D721Med (cell line): ENCODE data around the gene SPINK4.
A peak's percentile ranks its signal among the peaks of the same experiment; 100 is the strongest.

Source experiments
- DNase-seq: peaks from one replicate; pipeline ENCODE4 v3.0.0; 2011; ENCODE audit warnings: low spot score; ENCODE audit not compliant: insufficient read length
- FAIRE-seq: peaks from 2 replicates; lab custom pipeline; 2011; peaks lifted over from hg19 to GRCh38; lab: Jason Lieb, UNC
- TF ChIP-seq, protein P1 (sequence below): IDR thresholded peaks from 2 replicates; pipeline ENCODE4 v1.5.1; 2012; ENCODE audit warnings: mild to moderate bottlenecking, control low read depth; ENCODE audit not compliant: insufficient read depth; ENCODE audit errors: missing control alignments

SPINK4 gene

GRCh38 chr9:33287087-33287490, 47.1 kb downstream of the SPINK4 start:
- FAIRE-seq: no peak
- TF ChIP-seq, protein P1, sequence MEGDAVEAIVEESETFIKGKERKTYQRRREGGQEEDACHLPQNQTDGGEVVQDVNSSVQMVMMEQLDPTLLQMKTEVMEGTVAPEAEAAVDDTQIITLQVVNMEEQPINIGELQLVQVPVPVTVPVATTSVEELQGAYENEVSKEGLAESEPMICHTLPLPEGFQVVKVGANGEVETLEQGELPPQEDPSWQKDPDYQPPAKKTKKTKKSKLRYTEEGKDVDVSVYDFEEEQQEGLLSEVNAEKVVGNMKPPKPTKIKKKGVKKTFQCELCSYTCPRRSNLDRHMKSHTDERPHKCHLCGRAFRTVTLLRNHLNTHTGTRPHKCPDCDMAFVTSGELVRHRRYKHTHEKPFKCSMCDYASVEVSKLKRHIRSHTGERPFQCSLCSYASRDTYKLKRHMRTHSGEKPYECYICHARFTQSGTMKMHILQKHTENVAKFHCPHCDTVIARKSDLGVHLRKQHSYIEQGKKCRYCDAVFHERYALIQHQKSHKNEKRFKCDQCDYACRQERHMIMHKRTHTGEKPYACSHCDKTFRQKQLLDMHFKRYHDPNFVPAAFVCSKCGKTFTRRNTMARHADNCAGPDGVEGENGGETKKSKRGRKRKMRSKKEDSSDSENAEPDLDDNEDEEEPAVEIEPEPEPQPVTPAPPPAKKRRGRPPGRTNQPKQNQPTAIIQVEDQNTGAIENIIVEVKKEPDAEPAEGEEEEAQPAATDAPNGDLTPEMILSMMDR: peak; percentile 81

DNA sequence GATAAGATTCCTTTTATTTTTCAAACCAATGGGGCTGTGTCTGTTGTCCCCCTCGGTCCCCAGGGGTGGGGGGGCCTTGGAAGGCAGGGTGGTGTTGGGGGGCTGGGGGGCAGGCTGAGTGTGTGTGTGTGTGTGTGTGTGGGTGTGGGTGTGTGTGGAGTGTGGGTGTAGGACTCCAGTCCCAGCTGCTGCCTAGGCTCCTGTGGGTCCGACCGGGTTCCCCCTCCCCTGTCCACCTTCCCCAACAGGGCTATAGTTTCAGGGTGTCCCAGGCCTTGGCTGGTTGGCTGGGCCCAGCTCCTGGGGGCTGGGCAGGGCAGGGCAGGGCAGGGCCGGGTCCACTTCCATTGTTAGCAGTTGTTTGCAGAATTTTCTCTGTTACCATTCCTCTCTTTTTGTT, 48.3 kb downstream of the SPINK4 start:
- no peak for FAIRE-seq
- DNase-seq: no peak
- TF ChIP-seq, protein P1: no peak

More at GRCh38 chr9:33287087-33287490, 47.1 kb downstream of the SPINK4 start:
- peak; percentile 43 for DNase-seq

DNA sequence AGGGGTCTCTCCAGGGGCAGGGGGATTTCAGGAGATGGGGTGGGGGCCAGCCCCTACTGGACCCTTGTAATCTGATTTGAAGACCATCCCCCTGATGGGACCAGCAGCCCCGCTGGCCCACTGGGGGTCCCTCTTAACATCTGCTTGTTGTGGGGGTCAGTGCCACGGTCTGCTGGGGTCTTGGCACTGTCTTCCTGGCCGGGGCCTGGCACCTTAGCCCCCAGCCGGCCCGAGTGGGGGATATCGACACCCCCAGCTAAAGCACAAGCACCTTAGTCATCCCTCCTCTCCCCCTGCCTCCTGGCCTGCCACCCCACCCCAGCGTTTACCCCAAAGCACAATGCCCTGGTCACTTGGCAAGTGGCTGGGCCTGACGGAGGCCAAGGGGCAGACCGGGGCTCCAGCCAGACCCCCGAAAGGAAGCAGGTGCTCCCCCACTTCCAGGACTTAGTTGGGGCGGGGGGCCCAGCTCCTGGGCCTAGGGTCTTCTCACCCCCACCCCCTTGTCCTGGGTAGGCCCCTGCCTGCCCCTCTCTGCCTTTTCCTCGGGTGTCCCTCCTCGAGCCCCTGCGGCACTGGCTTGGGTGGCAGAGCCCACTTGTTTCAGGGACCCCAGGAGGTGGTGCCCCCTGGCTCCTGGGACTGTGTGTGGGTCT, 49.0 kb downstream of the SPINK4 start:
- FAIRE-seq (no peak), DNase-seq (no peak)
- TF ChIP-seq, protein P1: no peak

DNA sequence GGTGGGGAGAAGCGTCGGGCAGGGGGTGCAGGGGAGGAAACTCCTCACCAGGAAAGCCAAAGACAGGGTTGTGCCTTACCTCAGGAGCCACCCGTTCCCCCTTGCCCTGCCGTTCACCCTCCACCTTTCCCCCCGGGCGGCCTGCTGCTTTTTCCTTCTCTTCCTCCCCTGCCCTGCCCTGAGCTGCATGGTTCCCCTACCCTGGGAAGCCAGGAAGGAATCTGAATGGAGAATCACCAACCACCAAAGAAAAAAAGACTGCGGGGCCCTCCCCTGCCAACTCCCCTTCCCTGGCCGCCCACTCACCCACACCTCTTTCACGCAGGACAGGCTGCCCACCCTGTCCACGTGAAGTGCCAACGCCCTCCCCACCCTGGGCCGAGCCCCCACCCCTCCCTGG, 49.5 kb downstream of the SPINK4 start:
- FAIRE-seq (no peak), DNase-seq (no peak)
- TF ChIP-seq, protein P1: no peak

DNA sequence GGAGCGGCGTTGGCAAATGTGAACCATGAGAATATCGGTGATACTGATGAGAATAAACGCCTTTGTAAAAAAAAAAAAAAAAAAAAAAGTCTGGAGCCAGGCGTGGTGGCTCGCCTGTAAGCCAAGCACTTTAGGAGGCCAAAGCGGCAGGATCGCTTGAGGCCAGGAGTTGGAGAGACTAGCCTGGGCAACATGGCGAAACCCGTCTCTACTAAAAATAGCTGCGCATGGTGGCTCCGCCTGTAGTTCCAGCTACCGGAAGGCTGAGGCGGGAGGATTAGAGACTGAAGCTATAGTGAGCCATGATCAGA, 49.9 kb downstream of the SPINK4 start:
- DNase-seq (no peak), FAIRE-seq (no peak)
- TF ChIP-seq, protein P1: no peak

GRCh38 chr9:33290247-33291030, 50.5 kb downstream of the SPINK4 start, which contains the start of gene NFX1:
Gene NFX1, plus strand, starts transcription at chr9:33290516. Its CDS starts 57 bp downstream, at chr9:33290573.
- TF ChIP-seq, protein P1: no peak
- FAIRE-seq (no peak), DNase-seq (peak; percentile 90)

DNA sequence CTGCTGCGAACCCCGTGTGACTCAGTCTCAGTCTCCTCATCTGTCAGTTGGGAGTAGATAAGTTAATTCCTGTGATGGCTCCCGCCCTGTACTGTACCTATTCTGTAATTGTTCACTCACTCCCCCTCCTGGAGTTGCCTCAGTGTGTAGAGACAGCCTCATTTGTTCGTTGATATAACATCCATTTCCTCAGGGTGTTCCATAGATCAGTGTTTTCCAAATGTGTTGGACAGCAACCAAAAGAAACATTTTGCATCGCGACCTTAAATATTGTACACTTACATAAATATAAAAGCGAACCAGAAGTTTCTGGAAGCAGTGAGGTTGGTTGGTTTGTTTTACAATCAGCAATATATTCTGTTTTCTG, 51.0 kb downstream of the SPINK4 start:
- TF ChIP-seq, protein P1: no peak
- FAIRE-seq (no peak), DNase-seq (no peak)
